WERI-Rb-1 (cell line): ENCODE results near the gene PLA2G2D.
A peak's percentile ranks its signal among the peaks of the same experiment; 100 is the strongest.

Source experiments
- DNase-seq: peaks from one replicate; pipeline ENCODE4 v3.0.0-alpha.2; 2020
- H3K27ac ChIP-seq: fragments of 250-450 bp; sonication (Bioruptor Pico); 2 replicates; pipeline ENCODE4 v1.5.1; 2020; ENCODE audit warnings: mild to moderate bottlenecking, moderate library complexity
- H3K27me3 ChIP-seq: fragments of 250-450 bp; sonication (Bioruptor Pico); 2 replicates; pipeline ENCODE4 v1.5.1; 2021; ENCODE audit warnings: mild to moderate bottlenecking, low read depth, moderate library complexity; ENCODE audit not compliant: insufficient read depth, severe bottlenecking
- H3K36me3 ChIP-seq: fragments of 250-450 bp; sonication (Bioruptor Pico); 2 replicates; pipeline ENCODE4 v1.5.1; 2020; ENCODE audit warnings: mild to moderate bottlenecking, moderate library complexity
- H3K4me3 ChIP-seq: 2 replicates; pipeline ENCODE4 v1.5.1; 2011; ENCODE audit warnings: low read depth, mild to moderate bottlenecking, control low read depth, low read length
- H3K9me3 ChIP-seq: fragments of 250-450 bp; sonication (Bioruptor Pico); 2 replicates; pipeline ENCODE4 v1.5.1; 2021; ENCODE audit warnings: mild to moderate bottlenecking, moderate library complexity; ENCODE audit not compliant: severe bottlenecking
- CTCF ChIP-seq: IDR thresholded peaks from 2 replicates; pipeline ENCODE4 v1.5.1; 2011; ENCODE audit warnings: low read depth, mild to moderate bottlenecking, control low read depth, inconsistent platforms, low read length

Gene PLA2G2D

GRCh38 chr1:20089328-20090077, 29.8 kb downstream of the PLA2G2D start:
- no peak overlapping the region for H3K4me3 ChIP-seq
- no peak for DNase-seq
- TF ChIP-seq CTCF = no peak
- no peaks in the 10 kb centered on the region for H3K36me3 ChIP-seq
- no peak overlapping the region for H3K27ac ChIP-seq
- peaks cover 4% of the 10 kb centered on the region for H3K27me3 ChIP-seq
- H3K9me3 ChIP-seq = no peaks in the 10 kb centered on the region

GRCh38 chr1:20087668-20088067, 31.7 kb downstream of the PLA2G2D start:
- no peak for DNase-seq
- H3K36me3 ChIP-seq = no peaks in the 10 kb centered on the region
- peaks cover 2% of the 10 kb centered on the region for H3K27me3 ChIP-seq
- peak; percentile 35; the same call in 1 of the 2 replicates for TF ChIP-seq CTCF
- H3K9me3 ChIP-seq = no peaks in the 10 kb centered on the region
- H3K4me3 ChIP-seq = no peak overlapping the region
- H3K27ac ChIP-seq = no peak overlapping the region

DNA sequence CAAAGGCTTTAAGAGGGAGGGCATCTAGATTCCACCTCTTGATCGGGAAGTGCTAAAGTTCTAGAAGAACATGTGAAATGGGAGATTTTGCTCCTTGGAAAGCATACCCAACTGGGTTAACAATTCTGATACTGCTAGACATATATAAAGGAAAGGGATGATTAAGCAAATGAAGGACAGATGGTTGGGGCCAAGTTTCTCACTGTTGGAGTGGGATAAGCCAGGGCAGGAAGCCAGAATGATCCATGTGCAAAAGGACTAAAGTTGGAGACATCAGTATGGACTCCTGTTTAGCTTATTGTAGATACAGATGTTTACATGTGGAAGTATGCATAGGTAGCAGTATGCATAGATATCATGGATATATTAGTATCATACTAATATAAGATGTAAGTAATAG, 32.5 kb downstream of the PLA2G2D start:
- no peaks in the 10 kb centered on the region for H3K27me3 ChIP-seq

GRCh38 chr1:20083178-20083944, 36.0 kb downstream of the PLA2G2D start:
- no peaks in the 10 kb centered on the region for H3K27me3 ChIP-seq

More for the DNA sequence above, 32.5 kb downstream of the PLA2G2D start:
- H3K4me3 ChIP-seq = no peak overlapping the region
- TF ChIP-seq CTCF = no peak
- no peaks in the 10 kb centered on the region for H3K9me3 ChIP-seq
- H3K36me3 ChIP-seq = no peaks in the 10 kb centered on the region
- no peak for DNase-seq
- no peak overlapping the region for H3K27ac ChIP-seq

DNA sequence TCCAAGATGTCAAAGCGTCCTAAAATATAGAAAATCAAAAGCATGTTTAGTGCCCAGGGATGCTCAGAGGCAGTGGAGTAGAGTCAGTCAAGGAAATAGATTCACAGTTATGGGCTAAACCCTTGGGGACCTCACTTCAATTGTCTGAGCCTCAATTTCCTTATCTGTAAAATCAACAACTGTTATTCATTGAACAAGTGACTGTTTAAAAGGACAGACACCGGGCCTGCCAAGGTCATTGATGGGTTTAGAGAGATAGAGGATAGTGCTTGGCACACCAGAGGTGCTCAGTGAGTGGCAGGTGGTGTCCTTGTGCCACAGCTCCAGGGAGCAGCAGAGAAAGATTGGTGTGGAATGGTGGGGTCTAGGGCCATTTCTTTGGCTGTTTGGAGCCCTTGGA, 36.6 kb downstream of the PLA2G2D start:
- Histone ChIP-seq H3K4me3 (no peak overlapping the region), H3K36me3 (no peaks in the 10 kb centered on the region), H3K27ac (no peak overlapping the region), H3K9me3 (no peaks in the 10 kb centered on the region), H3K27me3 (no peaks in the 10 kb centered on the region)
- DNase-seq = no peak
- TF ChIP-seq CTCF = no peak

More at GRCh38 chr1:20083178-20083944, 36.0 kb downstream of the PLA2G2D start:
- H3K9me3 ChIP-seq = no peaks in the 10 kb centered on the region
- no peak overlapping the region for H3K4me3 ChIP-seq
- DNase-seq = no peak
- no peak overlapping the region for H3K27ac ChIP-seq
- H3K36me3 ChIP-seq = no peaks in the 10 kb centered on the region
- TF ChIP-seq CTCF = no peak
